Activated T-helper 1 cell treated with anti-CD3 and anti-CD28 coated beads, Interleukin-2, amount 50 U/mL, for 16 hours (primary cell): ENCODE measurements around the gene ZFPM1.
"Not testable (repeated sequence)": the region's sequence is repeated elsewhere in the genome, so short reads cannot be mapped to it uniquely, and the experiment has no call there.

Source experiments
- DNase-seq, 2 donors: peaks; one replicate each; pipeline ENCODE4 v3.0.0-alpha.2; 2020; ENCODE audit warnings: low read depth in 1 of 2, low spot score in 1 of 2

ZFPM1 gene

GRCh38 chr16:88464447-88465318 is 11.6 kb downstream of the ZFPM1 start:
- DNase-seq: no peak

GRCh38 chr16:88465387-88465983 is 12.4 kb downstream of the ZFPM1 start:
- no peak for DNase-seq

- DNase-seq: no peak
Observed at GRCh38 chr16:88466175-88466862, 13.2 kb downstream of the ZFPM1 start.

DNA sequence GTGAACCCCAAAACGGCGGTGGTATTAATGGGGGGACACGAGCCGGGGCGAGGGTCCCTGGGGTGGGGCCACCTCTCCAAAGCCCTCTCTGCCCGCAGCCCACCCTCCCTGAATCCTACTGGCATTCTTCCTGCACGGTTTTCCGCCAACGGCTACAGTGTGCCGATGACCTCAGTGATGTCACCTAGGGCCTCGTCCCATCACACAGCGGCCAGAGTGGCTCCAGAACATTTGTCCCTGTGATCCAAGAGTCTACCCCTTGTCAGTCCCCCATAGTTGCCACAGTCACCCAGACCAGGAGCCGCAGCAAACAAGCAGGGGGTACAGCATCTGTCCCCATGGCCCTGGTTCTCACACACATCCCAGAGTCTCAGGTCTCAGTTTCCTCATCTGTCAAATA is 13.9 kb downstream of the ZFPM1 start:
- DNase-seq: no peak

GRCh38 chr16:88467541-88467944 is 14.5 kb downstream of the ZFPM1 start:
- no peak for DNase-seq

- DNase-seq: no peak
Observed at GRCh38 chr16:88468275-88469129, 15.4 kb downstream of the ZFPM1 start.

DNA sequence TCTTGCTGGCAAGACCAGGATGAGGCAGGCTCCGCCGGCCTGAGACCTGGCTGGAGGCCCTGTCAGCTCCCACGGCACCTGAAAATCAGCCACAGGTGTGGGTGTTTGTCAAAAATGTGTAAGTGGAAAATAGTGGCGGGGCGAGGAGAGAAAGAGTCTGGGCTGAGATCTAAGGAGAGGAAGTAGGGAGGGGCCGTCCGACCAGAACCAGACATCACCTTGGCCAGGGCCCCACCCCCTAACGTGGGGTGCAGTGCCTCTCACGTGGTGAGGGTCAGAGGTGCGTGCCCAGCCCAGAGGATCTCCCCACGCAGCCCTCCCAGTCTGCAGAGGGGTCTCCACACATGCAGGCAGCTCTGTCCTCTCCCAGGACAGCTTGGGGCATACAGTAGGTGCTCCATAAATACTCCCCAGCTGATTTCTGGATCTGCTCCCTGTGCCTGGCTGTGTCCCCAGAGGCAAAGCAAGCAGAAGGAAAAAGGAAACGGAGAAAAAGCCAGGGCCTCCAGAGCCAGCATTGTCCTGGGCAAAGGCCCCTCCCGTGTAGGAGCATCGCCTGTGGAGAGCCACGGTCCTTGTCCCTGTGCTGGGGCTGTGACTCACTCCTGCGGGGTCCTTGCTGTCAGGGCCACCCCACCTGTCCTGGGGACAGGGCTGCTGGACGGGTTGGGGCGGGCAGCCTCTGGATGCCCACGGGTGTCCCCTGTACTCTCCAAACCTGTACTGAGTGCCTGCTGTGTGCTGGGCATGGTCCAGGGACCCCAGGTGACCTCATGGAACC is 16.7 kb downstream of the ZFPM1 start:
- peak in 1 of 2 donors; percentile 33 for DNase-seq

GRCh38 chr16:88470396-88470680 is 17.3 kb downstream of the ZFPM1 start:
- not testable (repeated sequence) for DNase-seq

DNA sequence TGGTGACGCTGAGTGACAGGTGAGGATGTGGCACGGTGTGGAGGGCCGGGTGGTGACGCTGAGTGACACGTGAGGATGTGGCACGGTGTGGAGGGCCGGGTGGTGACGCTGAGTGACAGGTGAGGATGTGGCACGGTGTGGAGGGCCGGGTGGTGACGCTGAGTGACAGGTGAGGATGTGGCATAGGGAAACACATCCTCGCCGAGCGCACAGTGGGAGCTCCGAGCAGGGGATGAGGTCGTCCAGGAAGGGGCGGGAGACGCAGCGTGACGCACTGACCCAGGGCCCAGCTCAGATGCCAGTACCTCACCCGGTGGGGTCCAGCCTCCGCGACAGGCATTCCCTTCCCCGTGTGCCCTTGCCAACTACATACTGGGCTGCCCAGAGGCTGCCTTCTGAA is 17.6 kb downstream of the ZFPM1 start:
- DNase-seq: peak in 1 of 2 donors; percentile 22

GRCh38 chr16:88471115-88471514 is 18.0 kb downstream of the ZFPM1 start:
- no peak for DNase-seq

DNA sequence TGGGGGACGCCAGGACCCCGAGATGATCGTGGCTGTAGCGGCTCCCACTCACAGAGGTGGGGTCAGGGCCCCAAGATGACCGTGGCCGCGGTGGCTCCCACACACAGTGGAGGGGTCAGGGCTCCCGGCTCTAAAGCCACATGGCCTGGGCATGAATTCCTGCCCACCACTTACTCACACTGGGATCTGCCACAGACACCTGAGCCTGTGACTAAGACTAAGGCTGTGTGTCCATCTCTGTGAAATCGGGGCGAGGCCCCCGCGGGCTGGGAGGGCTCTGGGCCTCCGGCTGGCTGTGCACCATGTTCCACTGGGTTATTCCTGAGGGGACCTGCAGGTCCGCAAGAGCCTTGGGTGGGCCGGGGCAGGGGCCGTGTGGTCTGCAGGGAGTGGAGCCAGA is 18.5 kb downstream of the ZFPM1 start:
- DNase-seq: no peak

- no peak for DNase-seq
Observed at GRCh38 chr16:88472069-88472468, 19.0 kb downstream of the ZFPM1 start.

- no peak for DNase-seq
Observed at GRCh38 chr16:88472637-88473205, 19.6 kb downstream of the ZFPM1 start.

- no peak for DNase-seq
Observed at GRCh38 chr16:88473666-88474534, 20.8 kb downstream of the ZFPM1 start.

DNA sequence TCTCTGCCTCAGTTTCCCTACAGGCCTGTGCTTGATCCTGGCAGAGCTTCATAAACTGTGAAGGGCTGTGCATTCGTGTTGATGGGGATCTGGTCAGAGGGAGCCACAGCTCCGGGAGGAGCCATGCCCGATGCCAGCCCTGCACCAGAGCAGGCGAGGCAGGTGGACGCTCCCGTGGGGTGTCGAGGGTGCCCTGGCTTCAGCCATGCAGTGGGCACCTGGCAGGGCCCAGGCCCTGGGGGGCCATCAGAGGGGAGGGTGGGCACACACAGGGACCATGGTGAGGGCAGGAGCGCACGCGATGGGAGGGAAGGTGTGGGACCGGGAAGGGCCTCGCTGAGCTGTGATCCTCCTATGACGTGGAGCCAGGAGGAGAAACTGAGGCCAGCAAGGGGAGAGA is 22.0 kb downstream of the ZFPM1 start:
- no peak for DNase-seq

DNA sequence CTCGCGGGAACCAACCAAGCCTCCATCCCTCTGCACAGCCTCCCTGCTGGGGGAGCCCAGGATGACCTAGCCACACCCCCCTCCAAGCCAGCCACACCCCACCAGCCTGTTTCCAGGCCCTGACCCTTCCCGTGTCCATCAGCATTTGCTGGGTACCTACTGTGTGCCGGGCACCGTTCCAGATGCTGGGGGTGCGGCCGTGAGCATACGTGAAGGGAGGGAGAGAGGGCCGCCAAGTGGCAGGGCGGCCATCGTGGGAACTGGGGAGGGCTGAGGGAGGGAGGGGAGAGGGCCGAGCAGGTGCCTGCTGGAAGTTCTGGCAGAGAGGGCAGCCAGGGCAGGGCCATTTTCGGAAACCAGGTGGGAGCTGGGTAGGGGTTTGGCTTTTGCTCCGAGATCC is 23.1 kb downstream of the ZFPM1 start:
- DNase-seq: no peak

- no peak for DNase-seq
Observed at GRCh38 chr16:88476817-88477397, 23.8 kb downstream of the ZFPM1 start.

GRCh38 chr16:88477631-88478519 is 24.8 kb downstream of the ZFPM1 start:
- DNase-seq: no peak
